H1 (cell line): Measurements from ENCODE around the gene LYPD4. TPM values are rescaled to one million over a fixed set of nuclear protein-coding genes. Genes with fewer than 3 reads are reported as not detected.

Experiments used
- BRCA1 ChIP-seq: IDR thresholded peaks from 2 replicates; pipeline ENCODE4 v1.6.1; 2012; ENCODE audit warnings: low read depth, low read length, improper control_type of control experiment
- CBX8 ChIP-seq: fragments of 300-800, 300-1000 bp; sonication (generic); IDR thresholded peaks from 2 replicates; pipeline ENCODE4 v1.7.1; 2016; ENCODE audit warnings: low read depth, low read length, borderline replicate concordance
- CHD2 ChIP-seq: IDR thresholded peaks from 2 replicates; pipeline ENCODE4 v1.6.1; 2012; ENCODE audit warnings: low read length, improper control_type of control experiment
- GABPA ChIP-seq: IDR thresholded peaks from 2 replicates; pipeline ENCODE4 v1.6.1; 2011; ENCODE audit warnings: mild to moderate bottlenecking, low read length, moderate library complexity, borderline replicate concordance; ENCODE audit not compliant: insufficient read depth
- HDAC6 ChIP-seq: IDR thresholded peaks from one replicate; pipeline ENCODE4 v1.7.1; 2012; ENCODE audit warnings: low read depth, mild to moderate bottlenecking, inconsistent platforms, low read length, moderate library complexity
- KDM5A ChIP-seq: fragments of 200-600 bp; IDR thresholded peaks from 2 replicates; pipeline ENCODE4 v1.7.1; 2012; ENCODE audit warnings: mild to moderate bottlenecking, low read length, inconsistent platforms, mixed read lengths
- MAFK ChIP-seq: IDR thresholded peaks from 2 replicates; pipeline ENCODE4 v1.6.1; 2012; ENCODE audit warnings: low read depth, mild to moderate bottlenecking, improper control_type of control experiment, low read length
- NRF1 ChIP-seq: IDR thresholded peaks from 2 replicates; pipeline ENCODE4 v1.6.1; 2011; ENCODE audit warnings: mild to moderate bottlenecking, low read depth, low read length, improper control_type of control experiment
- POLR2A ChIP-seq, 2 experiments: IDR thresholded peaks; 1 replicate in 1 of 2; 2 replicates in 1 of 2; pipeline ENCODE4 v1.6.1; 2011; ENCODE audit warnings: low read depth in 2 of 2, low read length in 2 of 2, mild to moderate bottlenecking in 2 of 2; ENCODE audit errors: control extremely low read depth in 1 of 2
- RBBP5 ChIP-seq: IDR thresholded peaks from 2 replicates; pipeline ENCODE4 v1.7.1; 2012; ENCODE audit warnings: low read depth, mild to moderate bottlenecking, inconsistent platforms, low read length, moderate library complexity, borderline replicate concordance
- RFX5 ChIP-seq: IDR thresholded peaks from 2 replicates; pipeline ENCODE4 v1.6.1; 2011; ENCODE audit warnings: low read depth, low read length, improper control_type of control experiment, borderline replicate concordance
- RNF2 ChIP-seq: fragments of 200-900, 300-1000 bp; sonication (generic); IDR thresholded peaks from 2 replicates; pipeline ENCODE4 v1.7.1; 2016; ENCODE audit warnings: borderline replicate concordance, low read depth, mild to moderate bottlenecking, antibody characterized with exemption, low read length; ENCODE audit not compliant: poor library complexity, severe bottlenecking; ENCODE audit errors: missing control alignments
- RXRA ChIP-seq: IDR thresholded peaks from 2 replicates; pipeline ENCODE4 v1.6.1; 2011; ENCODE audit warnings: low read depth, mild to moderate bottlenecking, low read length, moderate library complexity; ENCODE audit not compliant: insufficient read depth
- SIN3A ChIP-seq, 2 experiments: IDR thresholded peaks in 1 of 2; conservative IDR thresholded peaks in 1 of 2; 2 replicates each; pipeline ENCODE4 v1.6.1; 2011 to 2012; ENCODE audit warnings: low read length in 2 of 2, improper control_type of control experiment in 1 of 2, low read depth in 1 of 2, mild to moderate bottlenecking in 1 of 2
- SIRT6 ChIP-seq: IDR thresholded peaks from one replicate; pipeline ENCODE4 v1.7.1; 2012; ENCODE audit warnings: low read length, inconsistent platforms
- SP1 ChIP-seq: IDR thresholded peaks from 2 replicates; pipeline ENCODE4 v1.6.1; 2011; ENCODE audit warnings: low read depth, low read length
- SP2 ChIP-seq: IDR thresholded peaks from 2 replicates; pipeline ENCODE4 v1.6.1; 2012; ENCODE audit warnings: mild to moderate bottlenecking, low read length, inconsistent platforms
- SRF ChIP-seq: IDR thresholded peaks from 2 replicates; pipeline ENCODE4 v1.6.1; 2011; ENCODE audit warnings: mild to moderate bottlenecking, low read depth, low read length, moderate library complexity
- TAF7 ChIP-seq: optimal IDR thresholded peaks from 2 replicates; pipeline ENCODE3; 2011; ENCODE audit warnings: low read depth, mild to moderate bottlenecking, inconsistent platforms, low read length, moderate library complexity, borderline replicate concordance
- TEAD4 ChIP-seq: IDR thresholded peaks from 2 replicates; pipeline ENCODE4 v1.6.1; 2012; ENCODE audit warnings: low read depth, low read length, inconsistent platforms, mixed read lengths
- polyA plus RNA-seq, 7 experiments: library from polyadenylated mRNA; depleted of rRNA in 3 of 7; stranded (reverse) in 5 of 7; unstranded in 2 of 7; fragments of >200 nt in 5 of 7; fragments of 200-250 nt in 2 of 7; gene quantifications; 1 replicate in 5 of 7; 2 replicates in 1 of 7; 4 replicates in 1 of 7; pipeline versions ENCODE4 v1.2.1 to v1.2.3, GENCODE V29; 2011 to 2013; ENCODE audit warnings: missing spikeins in 2 of 7, mixed read lengths in 2 of 7
- total RNA-seq: library from RNA; stranded (reverse); fragmentation: NEBNext Ultra II Directional; extraction: Animal tissue kit (Norgen Biotek cat#: 25700); gene quantifications from 2 replicates; pipeline ENCODE4 v1.2.1, GENCODE V29; 2021
- TF ChIP-seq, protein P1 (sequence below), 3 experiments: IDR thresholded peaks; 1 replicate in 2 of 3; 2 replicates in 1 of 3; pipeline versions ENCODE4 v1.5.1 to v1.6.1; 2011; ENCODE audit warnings: low read length in 3 of 3, mild to moderate bottlenecking in 3 of 3, inconsistent platforms in 2 of 3, low read depth in 1 of 3, moderate library complexity in 1 of 3; ENCODE audit not compliant: insufficient read depth in 1 of 3; ENCODE audit errors: control extremely low read depth in 1 of 3
- TF ChIP-seq, protein P2 (sequence below): IDR thresholded peaks from 2 replicates; pipeline ENCODE4 v1.6.1; 2012; ENCODE audit warnings: inconsistent platforms

LYPD4 gene
- total and polyA plus RNA-seq, 2 of the 8 experiments (the other 6 are each of a cell fraction or from before 2014, with no cell fraction given) = 0.06 TPM; not detected in 1

DNA sequence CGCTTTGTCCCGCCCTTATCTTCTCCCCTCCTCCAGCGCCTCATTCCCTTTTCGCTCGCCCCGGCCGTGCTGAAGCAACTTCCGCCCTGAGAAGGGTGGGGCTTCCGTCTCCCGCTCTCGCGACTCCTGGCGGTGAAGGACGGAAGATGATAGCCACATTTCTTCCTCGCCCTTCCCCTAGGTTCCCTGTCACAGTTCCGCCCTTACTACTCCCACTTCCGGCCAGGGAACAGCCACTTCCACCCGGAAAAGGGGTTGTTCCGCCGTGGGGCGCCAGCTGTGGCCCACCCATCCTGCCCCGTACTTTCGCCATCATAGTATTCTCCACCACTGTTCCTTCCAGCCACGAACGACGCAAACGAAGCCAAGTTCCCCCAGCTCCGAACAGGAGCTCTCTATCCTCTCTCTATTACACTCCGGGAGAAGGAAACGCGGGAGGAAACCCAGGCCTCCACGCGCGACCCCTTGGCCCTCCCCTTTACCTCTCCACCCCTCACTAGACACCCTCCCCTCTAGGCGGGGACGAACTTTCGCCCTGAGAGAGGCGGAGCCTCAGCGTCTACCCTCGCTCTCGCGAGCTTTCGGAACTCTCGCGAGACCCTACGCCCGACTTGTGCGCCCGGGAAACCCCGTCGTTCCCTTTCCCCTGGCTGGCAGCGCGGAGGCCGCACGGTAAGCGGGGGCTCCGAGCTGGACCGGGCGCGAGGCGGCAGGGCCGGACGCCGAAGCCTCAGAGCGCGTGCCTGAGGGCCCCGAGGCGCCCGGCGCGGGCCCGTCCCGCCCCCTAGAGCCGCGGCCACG lies 15.3 kb upstream of the LYPD4 start, which contains the start of gene RPS19 (continued):
- no peak for TF ChIP-seq CBX8
- TF ChIP-seq SIN3A (conservative IDR thresholded peaks at IDR 0.05 in 1 of 2, IDR thresholded peaks at IDR 0.05 in 1 of 2; ENCODE audit: low read depth in 1 of 2, low read length in 2 of 2) = peak; percentile 70 to 71
- peak; percentile 99 for TF ChIP-seq BRCA1
- peak; percentile 92 to 96 for TF ChIP-seq POLR2A (IDR thresholded peaks at IDR 0.05; ENCODE audit: control extremely low read depth in 1 of 2, low read depth in 2 of 2, low read length in 2 of 2)
- no peak for TF ChIP-seq RXRA
- no peak; the same call in 1 of the 2 replicates for TF ChIP-seq KDM5A
- no peak for TF ChIP-seq RFX5
- TF ChIP-seq SRF = no peak
- TF ChIP-seq SP1 = peak; percentile 96
- peak; percentile 77; the same call in 1 of the 2 replicates for TF ChIP-seq GABPA
- TF ChIP-seq SP2 = no peak
- TF ChIP-seq TEAD4 = no peak
- peak; percentile 100 for TF ChIP-seq CHD2
- no peak for TF ChIP-seq MAFK
- peak; percentile 99 for TF ChIP-seq TAF7
- TF ChIP-seq RNF2 = no peak
- TF ChIP-seq SIRT6 = peak; percentile 97
- TF ChIP-seq HDAC6 = no peak
- TF ChIP-seq, protein P1, sequence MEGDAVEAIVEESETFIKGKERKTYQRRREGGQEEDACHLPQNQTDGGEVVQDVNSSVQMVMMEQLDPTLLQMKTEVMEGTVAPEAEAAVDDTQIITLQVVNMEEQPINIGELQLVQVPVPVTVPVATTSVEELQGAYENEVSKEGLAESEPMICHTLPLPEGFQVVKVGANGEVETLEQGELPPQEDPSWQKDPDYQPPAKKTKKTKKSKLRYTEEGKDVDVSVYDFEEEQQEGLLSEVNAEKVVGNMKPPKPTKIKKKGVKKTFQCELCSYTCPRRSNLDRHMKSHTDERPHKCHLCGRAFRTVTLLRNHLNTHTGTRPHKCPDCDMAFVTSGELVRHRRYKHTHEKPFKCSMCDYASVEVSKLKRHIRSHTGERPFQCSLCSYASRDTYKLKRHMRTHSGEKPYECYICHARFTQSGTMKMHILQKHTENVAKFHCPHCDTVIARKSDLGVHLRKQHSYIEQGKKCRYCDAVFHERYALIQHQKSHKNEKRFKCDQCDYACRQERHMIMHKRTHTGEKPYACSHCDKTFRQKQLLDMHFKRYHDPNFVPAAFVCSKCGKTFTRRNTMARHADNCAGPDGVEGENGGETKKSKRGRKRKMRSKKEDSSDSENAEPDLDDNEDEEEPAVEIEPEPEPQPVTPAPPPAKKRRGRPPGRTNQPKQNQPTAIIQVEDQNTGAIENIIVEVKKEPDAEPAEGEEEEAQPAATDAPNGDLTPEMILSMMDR (IDR thresholded peaks at IDR 0.05; ENCODE audit: control extremely low read depth in 1 of 3, insufficient read depth in 1 of 3, low read depth in 1 of 3, low read length in 3 of 3) = peak; percentile 45 to 76 (median 54)
- no peak; the same call in 1 of the 2 replicates for TF ChIP-seq NRF1
- no peak for TF ChIP-seq RBBP5
- TF ChIP-seq, protein P2, sequence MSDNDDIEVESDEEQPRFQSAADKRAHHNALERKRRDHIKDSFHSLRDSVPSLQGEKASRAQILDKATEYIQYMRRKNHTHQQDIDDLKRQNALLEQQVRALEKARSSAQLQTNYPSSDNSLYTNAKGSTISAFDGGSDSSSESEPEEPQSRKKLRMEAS = peak; percentile 49
